ENCODE results near the gene LALBA. TPM values are rescaled to one million over a fixed set of nuclear protein-coding genes. Genes with fewer than 3 reads are reported as not detected.

LALBA gene
- total and polyA plus RNA-seq, 2 of the 8 experiments (the other 6 are each of a cell fraction or from before 2014, with no cell fraction given): not detected

DNA sequence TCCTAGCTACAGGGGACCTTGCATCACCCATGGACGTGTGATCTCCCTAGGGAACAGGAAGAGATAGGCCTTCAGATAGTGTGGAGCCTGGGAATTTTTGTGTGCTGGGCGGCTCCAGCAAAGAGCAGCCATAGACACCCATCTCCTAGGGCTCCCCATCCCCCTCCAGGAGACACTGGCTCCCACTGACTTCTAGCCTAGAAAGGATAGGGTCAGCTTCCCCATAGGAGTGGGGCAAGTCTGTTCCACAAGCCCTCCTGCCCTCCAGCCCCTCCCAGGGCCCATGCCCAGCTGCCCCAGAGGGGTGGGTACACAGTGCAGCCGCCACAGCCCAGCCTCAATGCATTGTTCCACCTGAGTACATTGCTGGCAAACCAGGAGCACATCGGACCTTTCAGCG, 16.5 kb upstream of the LALBA start:
- DNase-seq (ENCODE audit: low read depth in 1 of 2, low spot score in 2 of 2): no peak
- TF ChIP-seq SIRT6 (IDR thresholded peaks at IDR 0.05; ENCODE audit: low read length): no peak
- no peak for TF ChIP-seq NRF1 (IDR thresholded peaks at IDR 0.05; ENCODE audit: low read depth, low read length)
- no peak for TF ChIP-seq RFX5 (IDR thresholded peaks at IDR 0.05; ENCODE audit: borderline replicate concordance, low read depth, low read length)
- Histone ChIP-seq H4K20me1 (replicated peaks in 1 of 2; ENCODE audit: control insufficient read depth in 1 of 2, insufficient read depth in 2 of 2, low read length in 2 of 2) (no peaks in the 10 kb centered on the region), H3K14ac (ENCODE audit: insufficient read length) (no peak overlapping the region), H3K4me1 (replicated peaks in 1 of 4; ENCODE audit: control insufficient read depth in 3 of 4, insufficient read depth in 4 of 4, low read length in 3 of 4) (no peaks in the 10 kb centered on the region), H3K4me3 (ENCODE audit: extremely low read depth in 1 of 4, insufficient read depth in 2 of 4, low read depth in 3 of 4, low read length in 4 of 4) (no peak overlapping the region), H3K79me1 (ENCODE audit: low read depth, low read length) (no peaks in the 10 kb centered on the region), H2BK12ac (ENCODE audit: low read depth, low read length) (no peak overlapping the region), H3K9me3 (ENCODE audit: insufficient read depth in 2 of 2, low read depth in 1 of 2, low read length in 1 of 2) (no peaks in the 10 kb centered on the region), H3K23me2 (ENCODE audit: low read depth, low read length) (no peaks in the 10 kb centered on the region), H3K4me2 (ENCODE audit: insufficient read depth in 1 of 2, low read depth in 2 of 2, low read length in 2 of 2) (no peak overlapping the region), H2BK15ac (ENCODE audit: low read length) (no peak overlapping the region), H4K8ac (ENCODE audit: extremely low read depth, insufficient read depth, low read length) (no peak overlapping the region), H4K91ac (replicated peaks; ENCODE audit: insufficient read length, low read length) (no peak overlapping the region), H3K23ac (ENCODE audit: insufficient read length) (no peak overlapping the region), H3K27me3 (replicated peaks in 1 of 4; ENCODE audit: control insufficient read depth in 3 of 4, extremely low read depth in 1 of 4, insufficient read depth in 3 of 4, low read length in 3 of 4) (no peaks in the 10 kb centered on the region), H3K79me2 (ENCODE audit: control insufficient read depth in 1 of 2, insufficient read depth in 2 of 2, low read length in 2 of 2) (no peaks in the 10 kb centered on the region), H2BK5ac (ENCODE audit: low read depth, low read length) (no peak overlapping the region), H3K9ac (replicated peaks in 1 of 4; ENCODE audit: extremely low read depth in 1 of 4, low read depth in 3 of 4, low read length in 3 of 4) (no peak overlapping the region), H4K5ac (ENCODE audit: insufficient read length, low read depth, low read length) (no peak overlapping the region), H3K56ac (replicated peaks; ENCODE audit: insufficient read length, low read depth, low read length) (no peak overlapping the region), H3K27ac (ENCODE audit: low read depth, low read length) (no peak overlapping the region), H3K4ac (replicated peaks; ENCODE audit: insufficient read length, low read depth, low read length) (no peak overlapping the region), H2AK5ac (ENCODE audit: low read depth, low read length) (no peak overlapping the region), H2BK20ac (ENCODE audit: low read length) (no peak overlapping the region), H3K18ac (ENCODE audit: extremely low read depth, low read length) (no peak overlapping the region), H3K36me3 (ENCODE audit: control insufficient read depth in 2 of 4, insufficient read depth in 4 of 4, low read length in 3 of 4) (no peaks in the 10 kb centered on the region), H2AFZ (ENCODE audit: low read length) (no peak overlapping the region), H2BK120ac (replicated peaks; ENCODE audit: low read depth, low read length) (no peak overlapping the region)
- 94% methylated on average over 5 of the region's 5 CpGs; no CpG with 5 or more reads in 1 of the 2 experiments for WGBS, 2 experiments (ENCODE audit: extremely low coverage in 1 of 2, insufficient coverage in 1 of 2, insufficient read length in 1 of 2, insufficient replicate concordance in 2 of 2, low coverage in 1 of 2, low lambda C conversion rate in 2 of 2, missing lambda C conversion rate in 1 of 2)
- POLR2A ChIA-PET (ENCODE audit: partially characterized antibody): interaction anchor here (0.6 kb wide), 1 partner anchor 11 kb away, joined by 3 read pairs; no protein-coding TSS in a partner anchor
- FAIRE-seq: no peak
- CTCF ChIA-PET (ENCODE audit: partially characterized antibody): interaction anchor here (0.6 to 1.3 kb wide), 3 partner anchors 32 to 895 kb away, joined by 3 to 5 read pairs (median 5); no protein-coding TSS in a partner anchor

Data from H1 (cell line).